GM12878 (cell line): ENCODE results near the gene DTX1. TPM values are rescaled to one million over a fixed set of nuclear protein-coding genes. Genes with fewer than 3 reads are reported as not detected.
A peak's percentile ranks its signal among the peaks of the same experiment; 100 is the strongest.

Experiments
- ATAC-seq: fragments of 200-7000 bp; cut with Tn5 transposase; 3 replicates; pipeline ENCODE4 v1.9.1; 2020; ENCODE audit warnings: mild to moderate bottlenecking, moderate library complexity
- BruUV-seq: library from RNA; stranded (reverse); fragments of 400-500 nt; replicated peaks from 2 replicates; lab custom pipeline; 2021; lab: Mats Ljungman, UMichigan
- CTCF ChIA-PET: fragments of 300-600 bp; sonication (Branson Sonifier 250); formaldehyde crosslinking; extraction: SDS; loops from one replicate; lab custom pipeline; 2021; ENCODE audit warnings: inconsistent platforms; lab: Yijun Ruan, JAX
- POLR2A ChIA-PET: fragments of 350-600 bp; formaldehyde crosslinking; extraction: SDS; loops from one replicate; lab custom pipeline; 2021; ENCODE audit warnings: inconsistent platforms; lab: Charles Lee
- RAD21 ChIA-PET: fragments of 300-600 bp; sonication (Branson Sonifier 250); formaldehyde crosslinking; loops from one replicate; lab custom pipeline; 2023; ENCODE audit warnings: antibody characterized with exemption; ENCODE audit not compliant: unreplicated experiment; lab: Charles Lee
- SMC1A ChIA-PET: fragments of 300-600 bp; sonication (Branson Sonifier 250); formaldehyde crosslinking; loops from one replicate; lab custom pipeline; 2023; ENCODE audit not compliant: unreplicated experiment, uncharacterized antibody; lab: Charles Lee
- DNase-seq: peaks from one replicate; pipeline ENCODE4 v3.0.0-alpha.2; 2011; ENCODE audit warnings: low read depth, low spot score
- FAIRE-seq: peaks from 3 replicates; lab custom pipeline; 2011; peaks lifted over from hg19 to GRCh38; lab: Jason Lieb, UNC
- H2AFZ ChIP-seq: 2 replicates; pipeline ENCODE4 v1.6.0; 2011; ENCODE audit warnings: low read depth, low read length, control low read depth; ENCODE audit not compliant: control insufficient read depth
- H3K27ac ChIP-seq: 2 replicates; pipeline ENCODE4 v1.5.1; 2011; ENCODE audit warnings: control low read depth; ENCODE audit not compliant: control insufficient read depth, insufficient read depth
- H3K27me3 ChIP-seq, 2 experiments: replicated peaks in 1 of 2; 2 replicates each; pipeline versions ENCODE4 v1.6.0 to v1.6.1; 2011; ENCODE audit warnings: low read length in 1 of 2; ENCODE audit not compliant: control insufficient read depth in 2 of 2, insufficient read depth in 2 of 2
- H3K36me3 ChIP-seq, 2 experiments: 2 replicates each; pipeline ENCODE4 v1.5.1; 2011; ENCODE audit warnings: low read length in 1 of 2; ENCODE audit not compliant: control insufficient read depth in 2 of 2, insufficient read depth in 2 of 2
- H3K4me1 ChIP-seq: 2 replicates; pipeline ENCODE4 v1.6.1; 2011; ENCODE audit warnings: mild to moderate bottlenecking, low read length, moderate library complexity, mixed read lengths; ENCODE audit not compliant: control insufficient read depth, insufficient read depth
- H3K4me2 ChIP-seq: 2 replicates; pipeline ENCODE4 v1.6.0; 2011; ENCODE audit warnings: control low read depth; ENCODE audit not compliant: control insufficient read depth, insufficient read depth
- H3K4me3 ChIP-seq: fragments of 200-600 bp; sonication (generic); 2 replicates; pipeline ENCODE4 v1.5.1; 2016
- H3K79me2 ChIP-seq: 2 replicates; pipeline ENCODE4 v1.6.0; 2011; ENCODE audit warnings: low read length; ENCODE audit not compliant: control insufficient read depth, insufficient read depth
- H3K9ac ChIP-seq: 2 replicates; pipeline ENCODE4 v1.8.0; 2011; ENCODE audit warnings: low read length, control low read depth, mixed read lengths; ENCODE audit not compliant: control insufficient read depth, insufficient read depth
- H3K9me3 ChIP-seq: replicated peaks from 3 replicates; pipeline ENCODE4 v1.5.1; 2011; ENCODE audit warnings: mild to moderate bottlenecking, low read length; ENCODE audit not compliant: control insufficient read depth, insufficient read depth
- H4K20me1 ChIP-seq: 2 replicates; pipeline ENCODE4 v1.6.0; 2011; ENCODE audit not compliant: control insufficient read depth, insufficient read depth
- CBFB ChIP-seq: IDR thresholded peaks from 2 replicates; pipeline ENCODE4 v1.6.1; 2016; ENCODE audit warnings: antibody characterized with exemption, low read depth
- CEBPB ChIP-seq, 2 experiments: fragments of 150-350 bp in 1 of 2; IDR thresholded peaks; 2 replicates each; pipeline ENCODE4 v1.6.1; 2012 to 2014; ENCODE audit warnings: low read depth in 2 of 2, low read length in 2 of 2, borderline replicate concordance in 1 of 2, inconsistent platforms in 1 of 2
- CHD1 ChIP-seq: IDR thresholded peaks from 2 replicates; pipeline ENCODE4 v1.6.1; 2012; ENCODE audit warnings: low read depth, low read length, improper control_type of control experiment
- CREB1 ChIP-seq: IDR thresholded peaks from 2 replicates; pipeline ENCODE4 v1.6.1; 2012; ENCODE audit warnings: low read depth, mild to moderate bottlenecking, inconsistent platforms
- IKZF1 ChIP-seq: fragments of 450-650 bp; conservative IDR thresholded peaks from 2 replicates; pipeline ENCODE4 v1.6.1; 2017; ENCODE audit warnings: antibody characterized with exemption, mild to moderate bottlenecking
- NBN ChIP-seq: fragments of 450-650 bp; IDR thresholded peaks from 2 replicates; pipeline ENCODE4 v1.6.1; 2016
- ZNF687 ChIP-seq: fragments of 450-650 bp; IDR thresholded peaks from 2 replicates; pipeline ENCODE4 v1.6.1; 2017; ENCODE audit warnings: mild to moderate bottlenecking, moderate library complexity
- WGBS: methylation state at CpG from one replicate; pipeline ENCODE4 v1.1.6; 2016; ENCODE audit warnings: low lambda C conversion rate; ENCODE audit not compliant: insufficient replicate concordance, insufficient coverage; ENCODE audit errors: missing lambda C conversion rate; 5-methylcytosine and 5-hydroxymethylcytosine counted together
- in situ Hi-C: fragments of 300-500 bp; cut with MboI; formaldehyde crosslinking; loops from 9 replicates; pipeline ENCODE4 v1.14.3; 2018; ENCODE audit warnings: mixed read lengths
- intact Hi-C: fragments of 100-400 bp; cut with micrococcal nuclease; formaldehyde crosslinking; loops from one replicate; pipeline ENCODE4 v1.14.2; 2022; ENCODE audit not compliant: unreplicated experiment
- polyA plus RNA-seq, 11 experiments: library from polyadenylated mRNA; depleted of rRNA in 4 of 11; unstranded in 6 of 11; stranded (reverse) in 5 of 11; fragments of >200 nt; fragmentation: Nextera tagmentation in 4 of 11; fragmentation: Illumina TruSeq in 1 of 11; extraction: Ambion mirVana in 4 of 11; extraction: Trizol in 1 of 11; gene quantifications; 1 replicate in 1 of 11; 2 replicates in 10 of 11; pipeline versions ENCODE4 v1.2.1 to v1.2.3, GENCODE V29; 2011 to 2016; ENCODE audit warnings: inconsistent platforms in 2 of 11, missing spikeins in 2 of 11, low read depth in 1 of 11
- total RNA-seq, 4 experiments: library from RNA; depleted of rRNA in 3 of 4; stranded (reverse); fragments of >200 nt in 3 of 4; fragmentation: Illumina TruSeq in 1 of 4; extraction: Trizol in 1 of 4; gene quantifications; 2 replicates each; pipeline versions ENCODE4 v1.2.1 to v1.2.3, GENCODE V29; 2013 to 2021
- TF ChIP-seq, protein P1 (sequence below): fragments of 450-650 bp; IDR thresholded peaks from 2 replicates; pipeline ENCODE4 v1.6.1; 2017; ENCODE audit warnings: borderline replicate concordance

DTX1 gene
- total and polyA plus RNA-seq, 10 of the 15 experiments (the other 5 are each of a cell fraction or from before 2014, with no cell fraction given): 0.09 to 2.8 (median 0.66) TPM

- peak; percentile 47 for TF ChIP-seq ZNF687
Measured at GRCh38 chr12:113061061-113061694, 4.6 kb downstream of the DTX1 start (continued).

DNA sequence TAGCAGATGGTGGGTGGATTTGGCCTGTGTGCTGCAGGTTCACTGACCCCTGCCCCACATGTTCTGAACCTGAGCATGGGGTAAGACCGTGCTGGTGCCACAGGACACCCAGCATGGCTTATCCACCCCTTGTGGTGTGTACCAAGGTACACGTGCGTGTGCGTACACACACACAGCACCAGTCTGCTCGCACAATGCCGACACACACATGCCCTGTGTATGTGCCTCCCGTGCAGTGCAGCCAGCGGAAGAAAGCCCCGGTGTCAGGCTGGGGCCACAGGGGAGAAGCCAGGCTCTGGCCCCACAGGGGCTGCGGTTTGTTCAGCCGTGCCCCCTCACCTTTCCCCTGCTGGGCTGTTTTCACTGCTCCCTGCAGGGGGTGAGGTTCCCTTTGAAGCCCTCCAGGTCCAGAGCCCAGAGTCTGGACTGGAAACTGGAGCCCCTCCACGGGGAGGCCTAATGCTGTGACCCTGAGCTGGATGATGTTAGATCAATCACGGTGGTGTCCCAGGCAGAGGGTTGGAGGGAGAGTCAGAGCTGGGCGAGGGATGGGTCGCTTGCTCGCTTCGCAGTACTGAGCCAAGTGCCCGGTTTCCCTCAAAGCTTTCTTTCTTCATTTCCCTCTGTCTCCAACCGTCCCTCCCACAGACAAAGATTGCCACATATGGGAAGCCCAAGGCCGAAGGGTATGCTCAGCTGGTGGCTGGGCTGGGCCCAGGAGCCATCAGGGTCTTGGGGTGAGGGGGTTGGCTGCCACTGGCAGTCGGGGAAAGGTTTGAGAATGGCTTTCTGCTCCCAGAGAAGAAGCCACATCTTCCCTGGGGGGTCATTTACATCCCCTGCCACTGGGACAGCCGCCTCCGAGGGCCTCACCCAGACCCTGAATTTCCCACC lies 6.2 kb downstream of the DTX1 start:
- H3K9ac ChIP-seq: peak overlapping the region; percentile 44; the same call in 1 of the 2 replicates
- FAIRE-seq: no peak
- TF ChIP-seq IKZF1: peak; percentile 27; the same call in 1 of the 2 replicates
- no peak for TF ChIP-seq CEBPB (IDR thresholded peaks at IDR 0.05; ENCODE audit: borderline replicate concordance in 1 of 2, low read depth in 2 of 2, low read length in 2 of 2)
- TF ChIP-seq, protein P1, sequence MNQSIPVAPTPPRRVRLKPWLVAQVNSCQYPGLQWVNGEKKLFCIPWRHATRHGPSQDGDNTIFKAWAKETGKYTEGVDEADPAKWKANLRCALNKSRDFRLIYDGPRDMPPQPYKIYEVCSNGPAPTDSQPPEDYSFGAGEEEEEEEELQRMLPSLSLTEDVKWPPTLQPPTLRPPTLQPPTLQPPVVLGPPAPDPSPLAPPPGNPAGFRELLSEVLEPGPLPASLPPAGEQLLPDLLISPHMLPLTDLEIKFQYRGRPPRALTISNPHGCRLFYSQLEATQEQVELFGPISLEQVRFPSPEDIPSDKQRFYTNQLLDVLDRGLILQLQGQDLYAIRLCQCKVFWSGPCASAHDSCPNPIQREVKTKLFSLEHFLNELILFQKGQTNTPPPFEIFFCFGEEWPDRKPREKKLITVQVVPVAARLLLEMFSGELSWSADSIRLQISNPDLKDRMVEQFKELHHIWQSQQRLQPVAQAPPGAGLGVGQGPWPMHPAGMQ: no peak
- TF ChIP-seq CHD1: no peak
- no peak for TF ChIP-seq CREB1
- TF ChIP-seq ZNF687: peak; percentile 74
- no peak for TF ChIP-seq CBFB
- peak; percentile 31; the same call in 1 of the 2 replicates for TF ChIP-seq NBN

More for the DNA sequence above, 6.2 kb downstream of the DTX1 start:
- peaks cover under 1 to 4% of the 10 kb centered on the region in 2 experiments; a peak in 1 of 4 replicates for H3K27me3 ChIP-seq
- peaks cover 11% of the 10 kb centered on the region for H3K79me2 ChIP-seq
- ATAC-seq (peak; percentile 68), DNase-seq (no peak)
- no peak overlapping the region for H2AFZ ChIP-seq
- 37% methylated on average over 23 of the region's 23 CpGs for WGBS
- H3K9me3 ChIP-seq: no peaks in the 10 kb centered on the region
- RAD21 ChIA-PET: interaction anchor here (1.0 to 9.1 kb wide), 13 partner anchors 9 to 161 kb away, joined by 3 to 84 read pairs (median 7); partner anchors contain the start of gene OAS1
- BruUV-seq: no TSS peak
- POLR2A ChIA-PET: interaction anchor here (0.6 to 4.9 kb wide), 10 partner anchors 8 to 112 kb away, joined by 4 to 46 read pairs (median 5); no protein-coding TSS in a partner anchor
- peaks cover 16% of the 10 kb centered on the region for H3K4me1 ChIP-seq
- CTCF ChIA-PET: interaction anchor here (0.6 to 9.5 kb wide), 17 partner anchors 8 to 157 kb away, joined by 3 to 98 read pairs (median 4); no protein-coding TSS in a partner anchor
- no peak overlapping the region for H3K4me3 ChIP-seq
- no peaks in the 10 kb centered on the region; a peak in 1 of 4 replicates for H3K36me3 ChIP-seq
- peak overlapping the region; percentile 59 for H3K4me2 ChIP-seq
- intact Hi-C loops: no loop called here
- H4K20me1 ChIP-seq: peaks cover 3% of the 10 kb centered on the region; the same call in 1 of the 2 replicates
- in situ Hi-C loops: no loop called here
- peak overlapping the region; percentile 18 for H3K27ac ChIP-seq
- SMC1A ChIA-PET: interaction anchor here (0.9 to 17.0 kb wide), 15 partner anchors 8 to 162 kb away, joined by 3 to 416 read pairs (median 4); no protein-coding TSS in a partner anchor
